Endodermal cell (in vitro differentiated cells): ENCODE results near the gene NUDT19. TPM values are rescaled to one million over a fixed set of nuclear protein-coding genes. Genes with fewer than 3 reads are reported as not detected.

Source experiments
- DNase-seq: peaks from one replicate; pipeline ENCODE4 v3.0.0-alpha.2; 2017
- H3K27ac ChIP-seq: 2 replicates; pipeline ENCODE4 v1.5.1; 2013; ENCODE audit warnings: mild to moderate bottlenecking, low read depth, low read length, moderate library complexity
- H3K27me3 ChIP-seq: 2 replicates; pipeline ENCODE4 v1.6.1; 2013; ENCODE audit warnings: mild to moderate bottlenecking, low read length, moderate library complexity; ENCODE audit not compliant: insufficient read depth, control insufficient read depth, poor library complexity, severe bottlenecking
- H3K36me3 ChIP-seq: 2 replicates; pipeline ENCODE4 v1.7.0; 2013; ENCODE audit warnings: mild to moderate bottlenecking, low read length, moderate library complexity; ENCODE audit not compliant: control insufficient read depth, insufficient read depth
- H3K4me1 ChIP-seq: one replicate; pipeline ENCODE4 v1.7.0; 2013; ENCODE audit warnings: low read length; ENCODE audit not compliant: control insufficient read depth, insufficient read depth
- H3K4me3 ChIP-seq: 2 replicates; pipeline ENCODE4 v1.5.1; 2013; ENCODE audit warnings: mild to moderate bottlenecking, low read length, moderate library complexity
- H3K9ac ChIP-seq: 2 replicates; pipeline ENCODE4 v1.6.1; 2013; ENCODE audit warnings: mild to moderate bottlenecking, low read length, moderate library complexity; ENCODE audit not compliant: poor library complexity, severe bottlenecking; ENCODE audit errors: extremely low read depth
- H3K9me3 ChIP-seq: 2 replicates; pipeline ENCODE4 v1.6.1; 2013; ENCODE audit warnings: mild to moderate bottlenecking, low read length, moderate library complexity; ENCODE audit not compliant: control insufficient read depth
- H3K27ac Mint-ChIP-seq: 2 replicates; pipeline ENCODE4 v1.8.0; 2020; ENCODE audit warnings: mixed read lengths
- H3K27me3 Mint-ChIP-seq: 2 replicates; pipeline ENCODE4 v1.8.0; 2021; ENCODE audit warnings: mild to moderate bottlenecking, mixed read lengths; ENCODE audit not compliant: insufficient read depth
- H3K36me3 Mint-ChIP-seq: 2 replicates; pipeline ENCODE4 v1.8.0; 2020; ENCODE audit warnings: low read depth, mixed read lengths
- H3K4me1 Mint-ChIP-seq: 2 replicates; pipeline ENCODE4 v1.8.0; 2020; ENCODE audit warnings: mixed read lengths
- H3K4me3 Mint-ChIP-seq: 2 replicates; pipeline ENCODE4 v1.8.0; 2020; ENCODE audit warnings: mild to moderate bottlenecking, moderate library complexity, mixed read lengths
- H3K9me3 Mint-ChIP-seq: 2 replicates; pipeline ENCODE4 v1.8.0; 2020; ENCODE audit warnings: mild to moderate bottlenecking, mixed read lengths
- WGBS, 2 experiments: methylation state at CpG; one replicate each; pipeline versions ENCODE4 v1.1.5 to v1.1.7; 2013; ENCODE audit warnings: missing lambda C conversion rate in 2 of 2, mixed read lengths in 1 of 2; ENCODE audit not compliant: insufficient coverage in 1 of 2, insufficient read length in 1 of 2; 5-methylcytosine and 5-hydroxymethylcytosine counted together
- total RNA-seq, 2 donors: library from RNA; stranded (reverse); fragmentation: NEBNext Ultra II Directional in 1 of 2; extraction: Animal tissue kit (Norgen Biotek cat#: 25700) in 1 of 2; gene quantifications; 2 replicates in 1 of 2; 3 replicates in 1 of 2; pipeline ENCODE4 v1.2.1, GENCODE V29; 2021
- TF ChIP-seq, protein P1 (sequence below): fragments of 200-600 bp; sonication (generic); conservative IDR thresholded peaks from 2 replicates; pipeline ENCODE4 v1.5.0; 2021; ENCODE audit warnings: antibody characterized with exemption, mild to moderate bottlenecking

NUDT19 gene
- total RNA-seq, 2 donors from 2014 or later = 5.8 to 6.8 TPM

DNA sequence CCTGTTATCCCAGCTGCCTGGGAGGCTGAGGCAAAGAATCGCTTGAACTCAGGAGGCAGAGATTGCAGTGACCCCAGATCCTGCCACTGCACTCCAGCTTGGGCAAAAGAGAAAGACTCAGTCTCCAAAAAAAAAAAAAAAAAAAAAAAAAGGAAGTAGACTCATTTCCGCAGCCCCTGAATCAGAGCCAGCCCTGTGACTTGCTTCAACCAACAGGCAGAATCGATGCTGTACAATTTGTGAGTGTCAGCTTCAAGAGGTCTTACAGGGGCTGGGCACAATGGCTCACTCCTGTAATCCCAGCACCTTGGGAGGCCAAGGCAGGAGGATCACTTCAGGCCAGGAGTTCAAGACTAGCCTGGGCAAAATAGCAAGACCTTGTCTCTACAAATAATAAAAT, 29.4 kb upstream of the NUDT19 start:
- Mint-ChIP-seq H3K27ac (no peak overlapping the region), H3K27me3 (no peaks in the 10 kb centered on the region), H3K36me3 (peaks cover 15% of the 10 kb centered on the region), H3K9me3 (no peaks in the 10 kb centered on the region), H3K4me3 (no peak overlapping the region), H3K4me1 (no peaks in the 10 kb centered on the region)
- no peak for DNase-seq
- Histone ChIP-seq H3K27ac (no peak overlapping the region), H3K36me3 (peaks cover 25% of the 10 kb centered on the region), H3K4me3 (no peak overlapping the region), H3K9ac (no peak overlapping the region), H3K4me1 (no peaks in the 10 kb centered on the region), H3K27me3 (no peaks in the 10 kb centered on the region), H3K9me3 (no peaks in the 10 kb centered on the region)
- TF ChIP-seq, protein P1, sequence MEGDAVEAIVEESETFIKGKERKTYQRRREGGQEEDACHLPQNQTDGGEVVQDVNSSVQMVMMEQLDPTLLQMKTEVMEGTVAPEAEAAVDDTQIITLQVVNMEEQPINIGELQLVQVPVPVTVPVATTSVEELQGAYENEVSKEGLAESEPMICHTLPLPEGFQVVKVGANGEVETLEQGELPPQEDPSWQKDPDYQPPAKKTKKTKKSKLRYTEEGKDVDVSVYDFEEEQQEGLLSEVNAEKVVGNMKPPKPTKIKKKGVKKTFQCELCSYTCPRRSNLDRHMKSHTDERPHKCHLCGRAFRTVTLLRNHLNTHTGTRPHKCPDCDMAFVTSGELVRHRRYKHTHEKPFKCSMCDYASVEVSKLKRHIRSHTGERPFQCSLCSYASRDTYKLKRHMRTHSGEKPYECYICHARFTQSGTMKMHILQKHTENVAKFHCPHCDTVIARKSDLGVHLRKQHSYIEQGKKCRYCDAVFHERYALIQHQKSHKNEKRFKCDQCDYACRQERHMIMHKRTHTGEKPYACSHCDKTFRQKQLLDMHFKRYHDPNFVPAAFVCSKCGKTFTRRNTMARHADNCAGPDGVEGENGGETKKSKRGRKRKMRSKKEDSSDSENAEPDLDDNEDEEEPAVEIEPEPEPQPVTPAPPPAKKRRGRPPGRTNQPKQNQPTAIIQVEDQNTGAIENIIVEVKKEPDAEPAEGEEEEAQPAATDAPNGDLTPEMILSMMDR = no peak
- 60 to 63% methylated on average over 1 to 3 of the region's 3 CpGs for WGBS, 2 experiments

DNA sequence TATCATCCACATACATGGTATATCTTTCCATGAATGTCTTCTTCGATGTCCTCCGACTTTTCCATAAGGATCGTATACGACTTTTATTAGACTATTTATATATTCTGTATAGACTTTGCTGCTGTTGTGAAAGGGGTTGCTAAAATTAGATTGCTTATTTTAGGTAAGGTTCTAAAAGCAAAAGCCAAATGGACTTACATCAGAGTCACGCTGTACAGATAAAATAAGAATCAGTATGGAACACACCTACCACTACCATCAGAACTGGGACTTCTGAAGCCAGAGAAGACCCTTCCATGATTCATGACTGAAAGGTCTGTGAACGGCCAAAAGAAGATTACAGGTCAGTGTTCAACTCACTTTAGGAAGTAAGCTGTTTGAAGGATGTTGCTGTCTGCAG, 25.5 kb upstream of the NUDT19 start:
- TF ChIP-seq, protein P1 = no peak
- H3K4me1 Mint-ChIP-seq = peaks cover 6% of the 10 kb centered on the region
- H3K9me3 Mint-ChIP-seq = no peaks in the 10 kb centered on the region
- no peak overlapping the region for H3K4me3 Mint-ChIP-seq
- no peak overlapping the region for H3K4me3 ChIP-seq
- no peak overlapping the region for H3K27ac Mint-ChIP-seq
- H3K9ac ChIP-seq = no peak overlapping the region
- no peak overlapping the region for H3K27ac ChIP-seq
- no peaks in the 10 kb centered on the region for H3K4me1 ChIP-seq
- no peaks in the 10 kb centered on the region for H3K27me3 Mint-ChIP-seq
- 89 to 99% methylated on average over 1 to 6 of the region's 6 CpGs for WGBS, 2 experiments
- peaks cover 16% of the 10 kb centered on the region for H3K36me3 ChIP-seq
- H3K36me3 Mint-ChIP-seq = peaks cover 13% of the 10 kb centered on the region
- H3K9me3 ChIP-seq = no peaks in the 10 kb centered on the region
- no peak for DNase-seq
- no peaks in the 10 kb centered on the region for H3K27me3 ChIP-seq

DNA sequence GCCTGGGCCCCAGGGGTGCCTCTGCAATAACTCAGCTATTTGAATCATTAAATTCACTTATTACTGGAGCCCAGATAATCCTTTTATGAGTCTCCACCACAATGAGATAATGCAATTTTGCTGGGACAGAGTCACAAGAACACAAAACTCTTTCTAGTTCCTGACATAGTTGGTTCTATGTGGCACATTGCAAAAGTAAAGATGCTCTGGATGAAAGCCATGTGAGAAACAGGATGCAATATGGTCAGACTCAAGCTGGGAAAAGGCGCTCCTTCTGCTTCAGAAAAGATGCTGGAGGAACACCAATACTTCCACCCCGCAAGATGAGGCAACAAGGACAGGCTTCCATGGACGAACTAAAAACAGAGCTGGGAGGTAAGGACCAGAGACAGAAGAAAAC, 22.3 kb upstream of the NUDT19 start:
- H3K9me3 ChIP-seq = no peaks in the 10 kb centered on the region
- Mint-ChIP-seq H3K9me3 (no peaks in the 10 kb centered on the region), H3K27me3 (peaks cover 4% of the 10 kb centered on the region), H3K36me3 (peaks cover 18% of the 10 kb centered on the region), H3K4me1 (peaks cover 15% of the 10 kb centered on the region), H3K4me3 (no peak overlapping the region), H3K27ac (no peak overlapping the region)
- TF ChIP-seq, protein P1 = no peak
- no peak for DNase-seq
- no peak overlapping the region for H3K4me3 ChIP-seq
- no peak overlapping the region for H3K9ac ChIP-seq
- peaks cover 3% of the 10 kb centered on the region for H3K4me1 ChIP-seq
- H3K27me3 ChIP-seq = no peaks in the 10 kb centered on the region
- WGBS, 2 experiments = 85 to 93% methylated on average over 3 of the region's 3 CpGs
- H3K27ac ChIP-seq = no peak overlapping the region
- peaks cover 10% of the 10 kb centered on the region for H3K36me3 ChIP-seq
